Hepatocyte (in vitro differentiated cells): ENCODE measurements around the gene ADGRG6.

Experiments used
- CTCF ChIP-seq: fragments of 200-600 bp; sonication (generic); IDR thresholded peaks from 2 replicates; pipeline ENCODE4 v1.5.1; 2016; ENCODE audit warnings: antibody characterized with exemption, mild to moderate bottlenecking; ENCODE audit not compliant: poor library complexity
- EZH2 ChIP-seq: fragments of 200-600 bp; sonication (generic); IDR thresholded peaks from 2 replicates; pipeline ENCODE4 v1.6.1; 2016; ENCODE audit warnings: antibody characterized with exemption, mild to moderate bottlenecking, borderline replicate concordance
- EZH2phosphoT487 ChIP-seq: fragments of 200-600 bp; sonication (generic); IDR thresholded peaks from one replicate; pipeline ENCODE4 v1.6.1; 2018; ENCODE audit warnings: antibody characterized with exemption, mild to moderate bottlenecking, low read depth, moderate library complexity; ENCODE audit not compliant: unreplicated experiment, severe bottlenecking

DNA sequence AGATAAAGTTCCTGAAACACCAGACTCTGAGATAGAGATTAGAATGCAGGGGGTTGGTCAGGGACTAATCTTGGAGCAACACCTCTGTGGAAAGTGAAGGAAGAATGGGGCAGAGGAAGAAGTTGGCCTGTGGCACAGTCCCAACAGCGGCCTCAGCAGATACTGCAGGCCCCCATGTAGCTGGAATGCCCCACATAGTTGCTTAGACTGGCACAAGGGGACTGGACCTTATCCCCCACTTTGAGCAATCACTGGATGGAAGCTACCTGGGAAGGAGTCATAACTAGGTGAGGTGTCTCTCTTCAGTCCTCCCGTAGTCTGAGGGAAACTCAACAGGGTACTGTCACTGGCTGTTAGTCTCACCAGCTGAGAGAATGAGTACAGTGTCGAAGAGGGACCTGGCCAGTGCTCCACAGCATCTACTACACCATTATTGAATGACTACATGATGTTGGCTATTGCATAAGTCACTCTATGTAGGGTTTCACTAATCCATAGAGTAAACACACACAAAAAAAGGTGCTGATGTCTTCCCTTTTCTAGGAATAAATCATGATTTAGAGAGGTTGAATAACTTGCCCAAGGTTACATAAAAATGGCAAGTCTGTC is 47.5 kb downstream of the ADGRG6 start:
- TF ChIP-seq CTCF (no peak), EZH2 (no peak), EZH2phosphoT487 (no peak)
